ENCODE measurements around the gene PGGHG. TPM values are rescaled to one million over a fixed set of nuclear protein-coding genes. Genes with fewer than 3 reads are reported as not detected.

The PGGHG gene
- total RNA-seq, 1 experiment from 2014 or later, result 9.5 TPM

DNA sequence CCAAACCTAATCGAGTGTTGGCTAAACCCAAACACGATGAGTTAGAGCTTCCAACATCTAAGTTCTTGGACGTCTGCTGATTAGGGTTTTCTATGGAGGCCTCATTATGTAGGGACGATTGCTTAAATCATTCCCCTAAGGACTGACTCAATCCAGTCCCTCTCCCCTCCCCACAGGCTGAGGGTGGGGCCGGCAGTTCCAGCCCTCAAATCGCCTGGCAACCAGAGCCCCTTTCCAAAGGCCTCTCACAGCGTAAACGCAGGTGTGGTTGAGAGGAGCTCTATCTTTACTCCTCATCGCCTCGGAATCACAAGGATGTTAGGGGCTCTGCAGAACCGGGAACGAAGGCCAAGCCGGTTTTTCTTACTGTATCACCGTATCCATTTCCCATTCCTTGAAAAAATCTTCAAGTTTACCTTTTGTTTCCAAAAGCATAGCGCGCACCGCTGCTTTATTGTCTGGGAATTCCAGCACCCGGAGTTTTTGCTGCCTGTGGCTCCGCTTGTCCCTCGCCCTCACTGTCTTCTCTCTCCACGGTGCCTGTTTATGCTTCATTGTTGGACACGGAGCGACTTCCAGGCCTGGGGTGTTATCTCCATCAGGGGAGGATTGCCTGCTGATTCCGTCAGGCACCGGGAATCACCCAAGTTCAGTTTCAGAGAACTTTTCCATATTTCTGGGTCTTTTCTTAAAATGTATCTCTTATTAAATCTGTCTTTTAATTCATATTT is 45.5 kb downstream of the PGGHG start:
- Mint-ChIP-seq H3K4me3 (ENCODE audit: low read depth, unreplicated experiment) (no peak overlapping the region), H3K27me3 (ENCODE audit: unreplicated experiment) (peaks cover 44% of the 10 kb centered on the region), H3K4me1 (ENCODE audit: low read depth, unreplicated experiment) (no peaks in the 10 kb centered on the region), H3K36me3 (ENCODE audit: insufficient read depth, unreplicated experiment) (no peaks in the 10 kb centered on the region), H3K27ac (ENCODE audit: unreplicated experiment) (no peak overlapping the region), H3K9me3 (ENCODE audit: low read depth, unreplicated experiment) (no peaks in the 10 kb centered on the region)
- no TSS peak for BruUV-seq (replicated peaks)
- no peak for DNase-seq
- intact Hi-C loops (cut with micrococcal nuclease; ENCODE audit: unreplicated experiment), result no loop called here
- CTCF ChIA-PET, result interaction anchor here (0.6 kb wide), 1 partner anchor 347 kb away, joined by 3 read pairs; no protein-coding TSS in a partner anchor
- TF ChIP-seq CTCF (IDR thresholded peaks at IDR 0.05; ENCODE audit: unreplicated experiment), result no peak

- CTCF ChIA-PET, result no interaction called here
- Mint-ChIP-seq H3K36me3 (ENCODE audit: insufficient read depth, unreplicated experiment) (no peaks in the 10 kb centered on the region), H3K4me1 (ENCODE audit: low read depth, unreplicated experiment) (no peaks in the 10 kb centered on the region), H3K9me3 (ENCODE audit: low read depth, unreplicated experiment) (no peaks in the 10 kb centered on the region), H3K4me3 (ENCODE audit: low read depth, unreplicated experiment) (no peak overlapping the region), H3K27ac (ENCODE audit: unreplicated experiment) (no peak overlapping the region), H3K27me3 (ENCODE audit: unreplicated experiment) (peaks cover 49% of the 10 kb centered on the region)
- no peak for TF ChIP-seq CTCF (IDR thresholded peaks at IDR 0.05; ENCODE audit: unreplicated experiment)
- DNase-seq, result no peak
- no TSS peak for BruUV-seq (replicated peaks)
- intact Hi-C loops (cut with micrococcal nuclease; ENCODE audit: unreplicated experiment), result no loop called here
Observed at GRCh38 chr11:335779-336658, 47.1 kb downstream of the PGGHG start.

- no peak for DNase-seq
- H3K4me3 Mint-ChIP-seq (ENCODE audit: low read depth, unreplicated experiment), result no peak overlapping the region
- BruUV-seq (replicated peaks), result no TSS peak
- H3K27me3 Mint-ChIP-seq (ENCODE audit: unreplicated experiment), result peaks cover 50% of the 10 kb centered on the region
- no peaks in the 10 kb centered on the region for H3K4me1 Mint-ChIP-seq (ENCODE audit: low read depth, unreplicated experiment)
- CTCF ChIA-PET, result no interaction called here
- H3K27ac Mint-ChIP-seq (ENCODE audit: unreplicated experiment), result no peak overlapping the region
- intact Hi-C loops (cut with micrococcal nuclease; ENCODE audit: unreplicated experiment), result no loop called here
- H3K9me3 Mint-ChIP-seq (ENCODE audit: low read depth, unreplicated experiment), result no peaks in the 10 kb centered on the region
- H3K36me3 Mint-ChIP-seq (ENCODE audit: insufficient read depth, unreplicated experiment), result peaks cover 4% of the 10 kb centered on the region
- TF ChIP-seq CTCF (IDR thresholded peaks at IDR 0.05; ENCODE audit: unreplicated experiment), result no peak
Observed at GRCh38 chr11:336659-337198, 47.8 kb downstream of the PGGHG start.

DNA sequence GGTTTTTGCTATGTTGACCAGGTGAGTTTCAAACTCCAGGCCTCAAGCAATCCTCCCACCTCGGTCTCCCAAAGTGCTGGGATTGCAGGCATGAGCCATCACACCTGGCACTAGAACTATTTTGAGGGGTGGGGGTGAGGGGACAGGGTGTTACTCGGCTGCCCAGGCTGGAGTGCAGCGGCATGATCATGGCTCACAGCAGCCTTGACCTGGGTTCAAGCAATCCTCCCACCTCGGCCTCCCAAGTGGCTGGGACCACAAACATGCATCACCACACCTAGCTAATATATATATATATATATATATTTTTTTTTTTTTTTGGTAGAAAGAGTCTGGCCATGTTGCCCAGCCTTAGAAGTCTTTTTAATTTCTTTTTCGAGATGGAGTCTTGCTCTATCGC is 48.8 kb downstream of the PGGHG start:
- no peaks in the 10 kb centered on the region for H3K9me3 Mint-ChIP-seq (ENCODE audit: low read depth, unreplicated experiment)
- H3K27ac Mint-ChIP-seq (ENCODE audit: unreplicated experiment), result no peak overlapping the region
- no peaks in the 10 kb centered on the region for H3K4me1 Mint-ChIP-seq (ENCODE audit: low read depth, unreplicated experiment)
- no peak overlapping the region for H3K4me3 Mint-ChIP-seq (ENCODE audit: low read depth, unreplicated experiment)
- no peak for DNase-seq
- intact Hi-C loops (cut with micrococcal nuclease; ENCODE audit: unreplicated experiment), result no loop called here
- CTCF ChIA-PET, result interaction anchor here (0.6 kb wide), 1 partner anchor 10 kb away, joined by 3 read pairs; no protein-coding TSS in a partner anchor
- H3K36me3 Mint-ChIP-seq (ENCODE audit: insufficient read depth, unreplicated experiment), result peaks cover 5% of the 10 kb centered on the region
- TF ChIP-seq CTCF (IDR thresholded peaks at IDR 0.05; ENCODE audit: unreplicated experiment), result no peak
- H3K27me3 Mint-ChIP-seq (ENCODE audit: unreplicated experiment), result peaks cover 55% of the 10 kb centered on the region
- BruUV-seq (replicated peaks), result no TSS peak

All from Calu3 (cell line).